Astrocyte (in vitro differentiated cells and primary cell): ENCODE measurements around the gene BANF2.

Experiments used
- CTCF ChIP-seq: IDR thresholded peaks from 2 replicates; pipeline ENCODE4 v1.5.1; 2011; ENCODE audit warnings: low read depth, mild to moderate bottlenecking, inconsistent platforms, low read length, moderate library complexity; ENCODE audit not compliant: insufficient read depth
- EZH2 ChIP-seq: IDR thresholded peaks from 2 replicates; pipeline ENCODE4 v1.6.1; 2012; ENCODE audit warnings: mild to moderate bottlenecking, low read length, inconsistent platforms; ENCODE audit not compliant: insufficient read depth

GRCh38 chr20:17684077-17684888, 15.5 kb upstream of the BANF2 start:
- no peak for TF ChIP-seq CTCF
- no peak for TF ChIP-seq EZH2
